ENCODE data around the gene OSBP2.

OSBP2 gene

DNA sequence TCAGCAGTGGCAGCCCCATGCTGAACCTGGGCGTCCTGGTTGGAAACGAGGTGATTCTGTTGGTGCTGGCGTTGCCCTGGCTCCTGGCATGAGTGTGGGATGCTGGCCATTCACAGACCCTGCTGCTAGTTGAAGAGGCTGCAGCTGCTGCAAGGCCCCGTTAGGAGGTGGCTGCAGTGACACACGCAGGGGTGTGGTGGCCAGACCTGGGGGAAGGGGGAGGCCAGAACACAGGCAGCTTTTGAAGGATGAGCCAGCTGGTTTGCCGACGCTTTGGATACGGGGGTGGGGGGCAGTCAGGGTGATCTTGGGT, 196.7 kb downstream of the OSBP2 start:
- TF ChIP-seq CTCF (conservative IDR thresholded peaks at IDR 0.05; ENCODE audit: low read length) = no peak
- DNase-seq (ENCODE audit: low read depth) = no peak
- H3K4me3 ChIP-seq (ENCODE audit: low read length) = no peak overlapping the region

GRCh38 chr22:30891781-30892180, 197.1 kb downstream of the OSBP2 start:
- no peak for DNase-seq (ENCODE audit: low read depth)
- TF ChIP-seq CTCF (conservative IDR thresholded peaks at IDR 0.05; ENCODE audit: low read length) = no peak
- H3K4me3 ChIP-seq (ENCODE audit: low read length) = no peak overlapping the region

- TF ChIP-seq CTCF (conservative IDR thresholded peaks at IDR 0.05; ENCODE audit: low read length) = no peak
- no peak for DNase-seq (ENCODE audit: low read depth)
- H3K4me3 ChIP-seq (ENCODE audit: low read length) = no peak overlapping the region
Observed at GRCh38 chr22:30892286-30892685, 197.6 kb downstream of the OSBP2 start.

DNA sequence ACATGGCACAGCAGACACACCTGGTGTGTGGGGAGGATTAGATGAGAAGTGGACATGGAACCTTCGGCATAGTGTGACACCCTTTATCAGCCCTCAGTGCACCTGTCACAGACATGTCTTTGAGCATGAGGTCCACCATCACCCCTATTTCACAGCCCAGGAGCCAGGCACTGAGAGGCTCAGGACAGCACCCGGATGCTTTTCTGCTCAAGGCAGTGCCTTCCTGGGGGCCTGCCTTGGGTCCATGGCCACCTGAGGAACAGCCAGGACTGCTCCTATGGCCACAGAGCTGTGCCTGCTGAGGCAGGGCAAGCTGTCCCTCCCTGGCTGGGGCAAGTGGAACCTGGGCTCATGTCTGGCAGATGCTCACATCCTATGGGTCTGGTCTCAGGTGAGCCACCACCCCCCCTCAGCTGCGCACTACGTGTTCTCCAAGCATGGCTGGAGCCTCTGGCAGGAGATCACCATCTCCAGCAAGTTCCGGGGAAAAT, 198.1 kb downstream of the OSBP2 start:
- TF ChIP-seq CTCF (conservative IDR thresholded peaks at IDR 0.05; ENCODE audit: low read length) = no peak
- no peak overlapping the region for H3K4me3 ChIP-seq (ENCODE audit: low read length)
- no peak for DNase-seq (ENCODE audit: low read depth)

DNA sequence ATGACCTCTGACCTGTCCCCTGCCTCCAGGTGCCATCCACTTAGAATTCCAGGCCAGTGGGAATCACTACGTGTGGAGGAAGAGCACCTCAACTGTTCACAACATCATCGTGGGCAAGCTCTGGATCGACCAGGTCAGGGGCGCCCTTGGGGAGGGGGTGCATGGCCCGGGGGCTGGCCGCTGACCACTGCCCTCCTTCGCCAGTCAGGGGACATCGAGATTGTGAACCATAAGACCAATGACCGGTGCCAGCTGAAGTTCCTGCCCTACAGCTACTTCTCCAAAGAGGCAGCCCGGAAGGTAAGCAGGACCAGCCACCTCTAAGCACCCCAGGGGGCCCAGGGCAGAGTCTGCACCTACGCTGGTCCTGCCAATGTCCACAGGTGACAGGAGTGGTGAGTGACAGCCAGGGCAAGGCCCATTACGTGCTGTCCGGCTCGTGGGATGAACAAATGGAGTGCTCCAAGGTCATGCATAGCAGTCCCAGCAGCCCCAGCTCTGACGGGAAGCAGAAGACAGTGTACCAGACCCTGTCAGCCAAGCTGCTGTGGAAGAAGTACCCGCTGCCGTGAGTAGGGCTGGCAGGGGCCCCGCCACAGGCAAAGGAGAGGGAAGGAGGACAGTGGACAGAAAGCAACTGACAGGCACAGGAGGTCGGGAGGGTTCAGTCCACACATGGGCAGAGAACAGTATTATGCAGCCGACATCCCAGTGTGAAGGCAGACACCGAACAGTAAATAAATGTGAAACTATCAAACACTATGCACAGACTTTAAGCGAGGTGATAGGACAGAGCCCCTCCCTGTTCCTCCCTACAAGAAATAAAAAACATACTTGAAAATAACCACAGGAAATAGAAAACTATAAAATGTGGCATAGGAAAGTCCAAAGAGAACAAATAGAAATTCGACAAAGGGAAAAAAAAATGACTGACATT, 199.0 kb downstream of the OSBP2 start:
- no peak overlapping the region for H3K4me3 ChIP-seq (ENCODE audit: low read length)
- no peak for DNase-seq (ENCODE audit: low read depth)
- no peak for TF ChIP-seq CTCF (conservative IDR thresholded peaks at IDR 0.05; ENCODE audit: low read length)

DNA sequence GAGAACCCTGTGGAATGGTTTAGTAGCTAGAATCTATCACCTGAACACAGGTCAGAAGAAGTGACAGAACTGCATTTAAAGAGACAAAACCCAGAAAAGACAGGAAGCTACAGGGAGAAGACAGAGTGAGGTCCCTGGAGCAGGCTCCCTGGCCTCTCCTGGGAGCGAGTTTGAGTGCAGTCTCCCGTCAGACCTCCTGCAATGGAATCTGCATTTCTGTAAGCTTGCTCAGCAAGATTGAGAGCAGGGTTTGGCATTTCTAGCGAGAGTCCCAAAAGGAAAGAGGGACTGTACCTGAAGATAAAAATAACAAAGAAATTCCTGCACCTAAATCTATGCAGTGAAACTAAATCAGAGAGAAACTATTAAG, 199.7 kb downstream of the OSBP2 start:
- no peak overlapping the region for H3K4me3 ChIP-seq (ENCODE audit: low read length)
- no peak for TF ChIP-seq CTCF (conservative IDR thresholded peaks at IDR 0.05; ENCODE audit: low read length)

More for the DNA sequence above, 199.7 kb downstream of the OSBP2 start:
- DNase-seq (ENCODE audit: low read depth) = no peak
